ENCODE measurements around the gene DIPK1A.

Gene DIPK1A

DNA sequence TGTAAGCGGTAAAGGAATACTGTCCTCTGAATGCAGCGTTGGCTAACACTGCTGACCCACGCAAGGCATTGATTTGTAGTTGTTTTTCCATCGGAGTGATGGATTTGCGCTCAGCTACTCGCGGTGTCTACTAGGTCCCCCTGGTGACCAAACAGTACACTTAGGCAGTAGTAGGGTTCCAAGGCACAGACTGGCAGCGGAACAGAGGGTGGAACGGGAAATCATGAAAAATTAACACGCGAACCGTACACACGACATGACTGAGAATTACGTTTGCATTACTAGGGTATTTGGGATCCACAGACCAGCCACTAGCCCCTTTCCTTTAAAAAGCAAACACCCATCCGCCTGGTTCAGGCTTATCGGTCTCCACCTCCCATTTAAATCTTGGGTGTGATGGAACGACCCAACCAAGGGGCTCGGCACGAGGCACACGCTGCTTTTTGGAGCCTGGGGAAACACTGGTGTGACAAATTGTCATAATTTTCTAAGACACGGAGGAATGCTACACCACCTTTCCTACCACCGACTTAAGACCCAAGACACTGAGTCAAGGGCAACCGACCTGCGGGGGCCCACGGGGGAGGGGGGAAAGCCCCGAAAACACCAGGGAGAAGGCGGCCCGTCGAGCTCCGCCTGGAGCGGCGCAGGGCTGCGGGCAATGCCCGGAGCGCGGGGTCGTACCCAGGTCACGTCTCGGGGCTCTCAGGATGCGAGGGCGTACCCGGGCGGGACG, 699 bp downstream of the DIPK1A start (continued):
- TF ChIP-seq ZFP37 (tag by site-specific recombination; IDR thresholded peaks at IDR 0.05) (peak; percentile 70; the same call in 1 of the 2 replicates), ZNF138 (tag by site-specific recombination; IDR thresholded peaks at IDR 0.05; ENCODE audit: borderline replicate concordance) (no peak), ZBTB20 (tag by site-specific recombination; IDR thresholded peaks at IDR 0.05) (peak; percentile 81), ZNF394 (tag by site-specific recombination; IDR thresholded peaks at IDR 0.05; ENCODE audit: borderline replicate concordance) (peak; percentile 74), EGR2 (tag by site-specific recombination; IDR thresholded peaks at IDR 0.05; ENCODE audit: low read depth) (no peak), ZNF837 (tag by site-specific recombination; IDR thresholded peaks at IDR 0.05) (no peak), ZNF214 (tag by site-specific recombination; IDR thresholded peaks at IDR 0.05; ENCODE audit: borderline replicate concordance) (no peak), ZNF777 (tag by site-specific recombination; IDR thresholded peaks at IDR 0.05; ENCODE audit: borderline replicate concordance) (no peak; the same call in 1 of the 2 replicates), ZNF335 (tag by site-specific recombination; conservative IDR thresholded peaks at IDR 0.05) (peak; percentile 96), ZFHX2 (tag by site-specific recombination; conservative IDR thresholded peaks at IDR 0.05) (peak; percentile 38; the same call in 1 of the 2 replicates), ZNF660 (tag by site-specific recombination; IDR thresholded peaks at IDR 0.05) (peak; percentile 59), ZIC2 (tag by site-specific recombination; IDR thresholded peaks at IDR 0.05) (peak; percentile 90), TCF7L2 (IDR thresholded peaks at IDR 0.05; ENCODE audit: borderline replicate concordance, low read depth, low read length) (no peak), ZBTB17 (tag by site-specific recombination; IDR thresholded peaks at IDR 0.05) (peak; percentile 98), ZBTB8A (tag by site-specific recombination; IDR thresholded peaks at IDR 0.05) (peak; percentile 71), INSM2 (tag by site-specific recombination; IDR thresholded peaks at IDR 0.05) (peak; percentile 9; the same call in 1 of the 2 replicates), SETDB1 (IDR thresholded peaks at IDR 0.05; ENCODE audit: insufficient read length, low read length) (no peak), ZBTB6 (tag by site-specific recombination; IDR thresholded peaks at IDR 0.05) (0 out of 2 replicates have a peak, but pooled peaks have one; percentile 36), TRIM28 (IDR thresholded peaks at IDR 0.05; ENCODE audit: borderline replicate concordance, low read length) (peak; percentile 57; the same call in 1 of the 2 replicates), ZNF623 (tag by site-specific recombination; IDR thresholded peaks at IDR 0.05) (no peak), KLF7 (tag by site-specific recombination; IDR thresholded peaks at IDR 0.05; ENCODE audit: borderline replicate concordance) (no peak), ZNF341 (tag by site-specific recombination; IDR thresholded peaks at IDR 0.05; ENCODE audit: low read depth) (peak; percentile 44; the same call in 1 of the 2 replicates), ZNF658 (tag by site-specific recombination; IDR thresholded peaks at IDR 0.05) (no peak), ZXDB (tag by site-specific recombination; IDR thresholded peaks at IDR 0.05) (peak; percentile 53; the same call in 1 of the 2 replicates), SP2 (tag by site-specific recombination; IDR thresholded peaks at IDR 0.05) (peak; percentile 44; the same call in 1 of the 2 replicates), ZNF785 (tag by site-specific recombination; IDR thresholded peaks at IDR 0.05) (peak; percentile 11; the same call in 1 of the 2 replicates)
- TF ChIP-seq, protein P1, sequence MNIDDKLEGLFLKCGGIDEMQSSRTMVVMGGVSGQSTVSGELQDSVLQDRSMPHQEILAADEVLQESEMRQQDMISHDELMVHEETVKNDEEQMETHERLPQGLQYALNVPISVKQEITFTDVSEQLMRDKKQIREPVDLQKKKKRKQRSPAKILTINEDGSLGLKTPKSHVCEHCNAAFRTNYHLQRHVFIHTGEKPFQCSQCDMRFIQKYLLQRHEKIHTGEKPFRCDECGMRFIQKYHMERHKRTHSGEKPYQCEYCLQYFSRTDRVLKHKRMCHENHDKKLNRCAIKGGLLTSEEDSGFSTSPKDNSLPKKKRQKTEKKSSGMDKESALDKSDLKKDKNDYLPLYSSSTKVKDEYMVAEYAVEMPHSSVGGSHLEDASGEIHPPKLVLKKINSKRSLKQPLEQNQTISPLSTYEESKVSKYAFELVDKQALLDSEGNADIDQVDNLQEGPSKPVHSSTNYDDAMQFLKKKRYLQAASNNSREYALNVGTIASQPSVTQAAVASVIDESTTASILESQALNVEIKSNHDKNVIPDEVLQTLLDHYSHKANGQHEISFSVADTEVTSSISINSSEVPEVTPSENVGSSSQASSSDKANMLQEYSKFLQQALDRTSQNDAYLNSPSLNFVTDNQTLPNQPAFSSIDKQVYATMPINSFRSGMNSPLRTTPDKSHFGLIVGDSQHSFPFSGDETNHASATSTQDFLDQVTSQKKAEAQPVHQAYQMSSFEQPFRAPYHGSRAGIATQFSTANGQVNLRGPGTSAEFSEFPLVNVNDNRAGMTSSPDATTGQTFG (tag by site-specific recombination; IDR thresholded peaks at IDR 0.05; ENCODE audit: borderline replicate concordance): no peak
- TF ChIP-seq, protein P2, sequence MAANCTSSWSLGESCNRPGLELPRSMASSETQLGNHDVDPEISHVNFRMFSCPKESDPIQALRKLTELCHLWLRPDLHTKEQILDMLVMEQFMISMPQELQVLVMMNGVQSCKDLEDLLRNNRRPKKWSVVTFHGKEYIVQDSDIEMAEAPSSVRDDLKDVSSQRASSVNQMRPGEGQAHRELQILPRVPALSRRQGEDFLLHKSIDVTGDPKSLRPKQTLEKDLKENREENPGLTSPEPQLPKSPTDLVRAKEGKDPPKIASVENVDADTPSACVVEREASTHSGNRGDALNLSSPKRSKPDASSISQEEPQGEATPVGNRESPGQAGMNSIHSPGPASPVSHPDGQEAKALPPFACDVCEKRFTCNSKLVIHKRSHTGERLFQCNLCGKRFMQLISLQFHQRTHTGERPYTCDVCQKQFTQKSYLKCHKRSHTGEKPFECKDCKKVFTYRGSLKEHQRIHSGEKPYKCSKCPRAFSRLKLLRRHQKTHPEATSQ (tag by site-specific recombination; IDR thresholded peaks at IDR 0.05): no peak
- TF ChIP-seq, protein P3, sequence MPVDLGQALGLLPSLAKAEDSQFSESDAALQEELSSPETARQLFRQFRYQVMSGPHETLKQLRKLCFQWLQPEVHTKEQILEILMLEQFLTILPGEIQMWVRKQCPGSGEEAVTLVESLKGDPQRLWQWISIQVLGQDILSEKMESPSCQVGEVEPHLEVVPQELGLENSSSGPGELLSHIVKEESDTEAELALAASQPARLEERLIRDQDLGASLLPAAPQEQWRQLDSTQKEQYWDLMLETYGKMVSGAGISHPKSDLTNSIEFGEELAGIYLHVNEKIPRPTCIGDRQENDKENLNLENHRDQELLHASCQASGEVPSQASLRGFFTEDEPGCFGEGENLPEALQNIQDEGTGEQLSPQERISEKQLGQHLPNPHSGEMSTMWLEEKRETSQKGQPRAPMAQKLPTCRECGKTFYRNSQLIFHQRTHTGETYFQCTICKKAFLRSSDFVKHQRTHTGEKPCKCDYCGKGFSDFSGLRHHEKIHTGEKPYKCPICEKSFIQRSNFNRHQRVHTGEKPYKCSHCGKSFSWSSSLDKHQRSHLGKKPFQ (tag by site-specific recombination; IDR thresholded peaks at IDR 0.05): no peak
- TF ChIP-seq, protein P4, sequence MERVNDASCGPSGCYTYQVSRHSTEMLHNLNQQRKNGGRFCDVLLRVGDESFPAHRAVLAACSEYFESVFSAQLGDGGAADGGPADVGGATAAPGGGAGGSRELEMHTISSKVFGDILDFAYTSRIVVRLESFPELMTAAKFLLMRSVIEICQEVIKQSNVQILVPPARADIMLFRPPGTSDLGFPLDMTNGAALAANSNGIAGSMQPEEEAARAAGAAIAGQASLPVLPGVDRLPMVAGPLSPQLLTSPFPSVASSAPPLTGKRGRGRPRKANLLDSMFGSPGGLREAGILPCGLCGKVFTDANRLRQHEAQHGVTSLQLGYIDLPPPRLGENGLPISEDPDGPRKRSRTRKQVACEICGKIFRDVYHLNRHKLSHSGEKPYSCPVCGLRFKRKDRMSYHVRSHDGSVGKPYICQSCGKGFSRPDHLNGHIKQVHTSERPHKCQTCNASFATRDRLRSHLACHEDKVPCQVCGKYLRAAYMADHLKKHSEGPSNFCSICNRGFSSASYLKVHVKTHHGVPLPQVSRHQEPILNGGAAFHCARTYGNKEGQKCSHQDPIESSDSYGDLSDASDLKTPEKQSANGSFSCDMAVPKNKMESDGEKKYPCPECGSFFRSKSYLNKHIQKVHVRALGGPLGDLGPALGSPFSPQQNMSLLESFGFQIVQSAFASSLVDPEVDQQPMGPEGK (tag by site-specific recombination; IDR thresholded peaks at IDR 0.05): peak; percentile 47; the same call in 1 of the 2 replicates

Data from HEK293 (cell line).